Adrenal gland (tissue), 5 donors: Measurements from ENCODE around the gene SHB.
"Not testable (repeated sequence)": the region's sequence is repeated elsewhere in the genome, so short reads cannot be mapped to it uniquely, and the experiment has no call there.

Source experiments
- POLR2A ChIP-seq, 2 donors: fragments of 450-650 bp; IDR thresholded peaks; one replicate each; pipeline ENCODE4 v1.6.1; 2017; ENCODE audit warnings: antibody characterized with exemption in 2 of 2, mild to moderate bottlenecking in 2 of 2, moderate library complexity in 1 of 2
- TF ChIP-seq, protein P1 (sequence below), 6 experiments: fragments of 450-650 bp in 4 of 6; fragments of 200-600 bp in 2 of 6; sonication (generic) in 1 of 6; IDR thresholded peaks; 1 replicate in 5 of 6; 2 replicates in 1 of 6; pipeline versions ENCODE4 v1.5.1 to v1.8.0; 2016 to 2021; ENCODE audit warnings: antibody characterized with exemption in 6 of 6, mild to moderate bottlenecking in 2 of 6, moderate library complexity in 1 of 6
- donor health status: DM: no; HTN: no; CAD: no.

DNA sequence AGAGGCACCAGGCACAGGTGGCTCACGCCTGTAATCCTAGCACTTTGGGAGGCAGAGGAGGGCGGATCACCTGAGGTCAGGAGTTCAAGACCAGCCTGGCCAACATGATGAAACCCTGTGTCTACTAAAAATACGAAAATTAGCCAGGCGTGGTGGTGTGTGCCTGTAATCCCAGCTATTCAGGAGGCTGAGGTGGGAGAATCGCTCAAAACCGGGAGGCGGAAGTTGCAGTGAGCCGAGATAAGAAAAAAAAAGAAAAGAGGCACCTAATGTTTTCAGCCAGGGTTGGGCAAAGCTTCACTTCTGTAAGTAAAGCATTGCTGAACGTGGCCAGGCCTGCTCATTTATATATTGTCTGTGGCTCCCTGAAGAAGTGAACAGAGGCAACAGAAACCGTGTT is 23.1 kb downstream of the SHB start:
- TF ChIP-seq, protein P1, sequence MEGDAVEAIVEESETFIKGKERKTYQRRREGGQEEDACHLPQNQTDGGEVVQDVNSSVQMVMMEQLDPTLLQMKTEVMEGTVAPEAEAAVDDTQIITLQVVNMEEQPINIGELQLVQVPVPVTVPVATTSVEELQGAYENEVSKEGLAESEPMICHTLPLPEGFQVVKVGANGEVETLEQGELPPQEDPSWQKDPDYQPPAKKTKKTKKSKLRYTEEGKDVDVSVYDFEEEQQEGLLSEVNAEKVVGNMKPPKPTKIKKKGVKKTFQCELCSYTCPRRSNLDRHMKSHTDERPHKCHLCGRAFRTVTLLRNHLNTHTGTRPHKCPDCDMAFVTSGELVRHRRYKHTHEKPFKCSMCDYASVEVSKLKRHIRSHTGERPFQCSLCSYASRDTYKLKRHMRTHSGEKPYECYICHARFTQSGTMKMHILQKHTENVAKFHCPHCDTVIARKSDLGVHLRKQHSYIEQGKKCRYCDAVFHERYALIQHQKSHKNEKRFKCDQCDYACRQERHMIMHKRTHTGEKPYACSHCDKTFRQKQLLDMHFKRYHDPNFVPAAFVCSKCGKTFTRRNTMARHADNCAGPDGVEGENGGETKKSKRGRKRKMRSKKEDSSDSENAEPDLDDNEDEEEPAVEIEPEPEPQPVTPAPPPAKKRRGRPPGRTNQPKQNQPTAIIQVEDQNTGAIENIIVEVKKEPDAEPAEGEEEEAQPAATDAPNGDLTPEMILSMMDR (IDR thresholded peaks at IDR 0.05) = not testable (repeated sequence)
- not testable (repeated sequence) for TF ChIP-seq POLR2A (IDR thresholded peaks at IDR 0.05)
